GM12878 (cell line): ENCODE data around the gene RNF169. TPM values are rescaled to one million over a fixed set of nuclear protein-coding genes. Genes with fewer than 3 reads are reported as not detected.

ENCODE experiments used
- ATAC-seq: fragments of 200-7000 bp; cut with Tn5 transposase; 3 replicates; pipeline ENCODE4 v1.9.1; 2020; ENCODE audit warnings: mild to moderate bottlenecking, moderate library complexity
- BruUV-seq: library from RNA; stranded (reverse); fragments of 400-500 nt; replicated peaks from 2 replicates; lab custom pipeline; 2021; lab: Mats Ljungman, UMichigan
- CTCF ChIA-PET: fragments of 300-600 bp; sonication (Branson Sonifier 250); formaldehyde crosslinking; extraction: SDS; loops from one replicate; lab custom pipeline; 2021; ENCODE audit warnings: inconsistent platforms; lab: Yijun Ruan, JAX
- POLR2A ChIA-PET: fragments of 350-600 bp; formaldehyde crosslinking; extraction: SDS; loops from one replicate; lab custom pipeline; 2021; ENCODE audit warnings: inconsistent platforms; lab: Charles Lee
- RAD21 ChIA-PET: fragments of 300-600 bp; sonication (Branson Sonifier 250); formaldehyde crosslinking; loops from one replicate; lab custom pipeline; 2023; ENCODE audit warnings: antibody characterized with exemption; ENCODE audit not compliant: unreplicated experiment; lab: Charles Lee
- SMC1A ChIA-PET: fragments of 300-600 bp; sonication (Branson Sonifier 250); formaldehyde crosslinking; loops from one replicate; lab custom pipeline; 2023; ENCODE audit not compliant: unreplicated experiment, uncharacterized antibody; lab: Charles Lee
- DNase-seq: peaks from one replicate; pipeline ENCODE4 v3.0.0-alpha.2; 2011; ENCODE audit warnings: low read depth, low spot score
- FAIRE-seq: peaks from 3 replicates; lab custom pipeline; 2011; peaks lifted over from hg19 to GRCh38; lab: Jason Lieb, UNC
- H2AFZ ChIP-seq: 2 replicates; pipeline ENCODE4 v1.6.0; 2011; ENCODE audit warnings: low read depth, low read length, control low read depth; ENCODE audit not compliant: control insufficient read depth
- H3K27ac ChIP-seq: 2 replicates; pipeline ENCODE4 v1.5.1; 2011; ENCODE audit warnings: control low read depth; ENCODE audit not compliant: control insufficient read depth, insufficient read depth
- H3K27me3 ChIP-seq, 2 experiments: replicated peaks in 1 of 2; 2 replicates each; pipeline versions ENCODE4 v1.6.0 to v1.6.1; 2011; ENCODE audit warnings: low read length in 1 of 2; ENCODE audit not compliant: control insufficient read depth in 2 of 2, insufficient read depth in 2 of 2
- H3K36me3 ChIP-seq, 2 experiments: 2 replicates each; pipeline ENCODE4 v1.5.1; 2011; ENCODE audit warnings: low read length in 1 of 2; ENCODE audit not compliant: control insufficient read depth in 2 of 2, insufficient read depth in 2 of 2
- H3K4me1 ChIP-seq: 2 replicates; pipeline ENCODE4 v1.6.1; 2011; ENCODE audit warnings: mild to moderate bottlenecking, low read length, moderate library complexity, mixed read lengths; ENCODE audit not compliant: control insufficient read depth, insufficient read depth
- H3K4me2 ChIP-seq: 2 replicates; pipeline ENCODE4 v1.6.0; 2011; ENCODE audit warnings: control low read depth; ENCODE audit not compliant: control insufficient read depth, insufficient read depth
- H3K4me3 ChIP-seq: fragments of 200-600 bp; sonication (generic); 2 replicates; pipeline ENCODE4 v1.5.1; 2016
- H3K79me2 ChIP-seq: 2 replicates; pipeline ENCODE4 v1.6.0; 2011; ENCODE audit warnings: low read length; ENCODE audit not compliant: control insufficient read depth, insufficient read depth
- H3K9ac ChIP-seq: 2 replicates; pipeline ENCODE4 v1.8.0; 2011; ENCODE audit warnings: low read length, control low read depth, mixed read lengths; ENCODE audit not compliant: control insufficient read depth, insufficient read depth
- H3K9me3 ChIP-seq: replicated peaks from 3 replicates; pipeline ENCODE4 v1.5.1; 2011; ENCODE audit warnings: mild to moderate bottlenecking, low read length; ENCODE audit not compliant: control insufficient read depth, insufficient read depth
- H4K20me1 ChIP-seq: 2 replicates; pipeline ENCODE4 v1.6.0; 2011; ENCODE audit not compliant: control insufficient read depth, insufficient read depth
- CEBPB ChIP-seq, 2 experiments: fragments of 150-350 bp in 1 of 2; IDR thresholded peaks; 2 replicates each; pipeline ENCODE4 v1.6.1; 2012 to 2014; ENCODE audit warnings: low read depth in 2 of 2, low read length in 2 of 2, borderline replicate concordance in 1 of 2, inconsistent platforms in 1 of 2
- CREM ChIP-seq: IDR thresholded peaks from 2 replicates; pipeline ENCODE4 v1.6.1; 2014; ENCODE audit warnings: antibody characterized with exemption, low read depth
- ELK1 ChIP-seq: IDR thresholded peaks from 2 replicates; pipeline ENCODE4 v1.6.1; 2012; ENCODE audit warnings: low read depth, low read length, improper control_type of control experiment
- FOXM1 ChIP-seq: IDR thresholded peaks from 2 replicates; pipeline ENCODE4 v1.6.1; 2012; ENCODE audit warnings: low read depth, mild to moderate bottlenecking, inconsistent platforms, low read length, moderate library complexity
- JUND ChIP-seq: IDR thresholded peaks from 2 replicates; pipeline ENCODE4 v1.6.1; 2012; ENCODE audit warnings: low read depth, mild to moderate bottlenecking, low read length, improper control_type of control experiment, moderate library complexity
- MYB ChIP-seq: fragments of 150-350 bp; IDR thresholded peaks from 2 replicates; pipeline ENCODE4 v1.6.1; 2014; ENCODE audit warnings: mild to moderate bottlenecking, low read depth, low read length, borderline replicate concordance
- NRF1 ChIP-seq: conservative IDR thresholded peaks from 2 replicates; pipeline ENCODE4 v1.6.1; 2011; ENCODE audit warnings: mild to moderate bottlenecking, low read depth, low read length, improper control_type of control experiment
- RB1 ChIP-seq: fragments of 450-650 bp; formaldehyde crosslinking; IDR thresholded peaks from 2 replicates; pipeline ENCODE4 v1.6.1; 2017; ENCODE audit warnings: mild to moderate bottlenecking, borderline replicate concordance
- RELA ChIP-seq: fragments of 450-650 bp; IDR thresholded peaks from 2 replicates; pipeline ENCODE4 v1.8.0; 2014; ENCODE audit warnings: borderline replicate concordance; ENCODE audit not compliant: partially characterized antibody
- SMAD1 ChIP-seq: fragments of 450-650 bp; IDR thresholded peaks from 2 replicates; pipeline ENCODE4 v1.6.1; 2018; ENCODE audit warnings: mild to moderate bottlenecking, low read depth; ENCODE audit not compliant: partially characterized antibody
- SMC3 ChIP-seq: IDR thresholded peaks from 2 replicates; pipeline ENCODE4 v1.6.1; 2011; ENCODE audit warnings: low read length, improper control_type of control experiment, borderline replicate concordance
- YBX1 ChIP-seq: fragments of 450-650 bp; IDR thresholded peaks from 2 replicates; pipeline ENCODE4 v1.6.1; 2016; ENCODE audit warnings: antibody characterized with exemption
- WGBS: methylation state at CpG from one replicate; pipeline ENCODE4 v1.1.6; 2016; ENCODE audit warnings: low lambda C conversion rate; ENCODE audit not compliant: insufficient replicate concordance, insufficient coverage; ENCODE audit errors: missing lambda C conversion rate; 5-methylcytosine and 5-hydroxymethylcytosine counted together
- in situ Hi-C: fragments of 300-500 bp; cut with MboI; formaldehyde crosslinking; loops from 9 replicates; pipeline ENCODE4 v1.14.3; 2018; ENCODE audit warnings: mixed read lengths
- intact Hi-C: fragments of 100-400 bp; cut with micrococcal nuclease; formaldehyde crosslinking; loops from one replicate; pipeline ENCODE4 v1.14.2; 2022; ENCODE audit not compliant: unreplicated experiment
- polyA plus RNA-seq, 11 experiments: library from polyadenylated mRNA; depleted of rRNA in 4 of 11; unstranded in 6 of 11; stranded (reverse) in 5 of 11; fragments of >200 nt; fragmentation: Nextera tagmentation in 4 of 11; fragmentation: Illumina TruSeq in 1 of 11; extraction: Ambion mirVana in 4 of 11; extraction: Trizol in 1 of 11; gene quantifications; 1 replicate in 1 of 11; 2 replicates in 10 of 11; pipeline versions ENCODE4 v1.2.1 to v1.2.3, GENCODE V29; 2011 to 2016; ENCODE audit warnings: inconsistent platforms in 2 of 11, missing spikeins in 2 of 11, low read depth in 1 of 11
- total RNA-seq, 4 experiments: library from RNA; depleted of rRNA in 3 of 4; stranded (reverse); fragments of >200 nt in 3 of 4; fragmentation: Illumina TruSeq in 1 of 4; extraction: Trizol in 1 of 4; gene quantifications; 2 replicates each; pipeline versions ENCODE4 v1.2.1 to v1.2.3, GENCODE V29; 2013 to 2021
- TF ChIP-seq, protein P1 (sequence below): fragments of 450-650 bp; IDR thresholded peaks from 2 replicates; pipeline ENCODE4 v1.6.1; 2017; ENCODE audit warnings: low read depth, mild to moderate bottlenecking, moderate library complexity

The RNF169 gene
- total and polyA plus RNA-seq, 10 of the 15 experiments (the other 5 are each of a cell fraction or from before 2014, with no cell fraction given) = 0.32 to 13.2 (median 6.4) TPM

DNA sequence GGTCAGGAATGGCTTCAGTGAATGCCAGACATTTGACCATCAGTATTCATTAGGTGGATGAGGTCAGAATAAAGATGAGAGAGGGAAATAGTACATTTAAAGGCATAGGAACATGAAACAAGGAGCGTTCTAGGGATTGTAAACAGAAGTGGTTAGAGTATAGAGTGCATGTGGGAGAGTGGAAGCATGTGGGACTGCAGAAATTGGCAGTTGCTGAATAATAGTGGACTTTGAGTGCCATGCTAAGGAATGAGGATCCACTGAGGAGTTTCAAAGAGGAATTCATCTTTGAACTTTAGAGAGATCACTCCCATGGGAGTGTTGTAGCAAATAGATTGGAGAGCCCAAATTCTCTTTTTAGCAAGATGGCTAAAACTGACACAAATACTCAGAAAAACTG, 7.9 kb downstream of the RNF169 start (continued):
- TF ChIP-seq MYB (no peak), RELA (no peak), NRF1 (no peak), SMAD1 (no peak), ELK1 (no peak), CEBPB (IDR thresholded peaks at IDR 0.05; ENCODE audit: borderline replicate concordance in 1 of 2, low read depth in 2 of 2, low read length in 2 of 2) (no peak), FOXM1 (no peak)
- TF ChIP-seq, protein P1, sequence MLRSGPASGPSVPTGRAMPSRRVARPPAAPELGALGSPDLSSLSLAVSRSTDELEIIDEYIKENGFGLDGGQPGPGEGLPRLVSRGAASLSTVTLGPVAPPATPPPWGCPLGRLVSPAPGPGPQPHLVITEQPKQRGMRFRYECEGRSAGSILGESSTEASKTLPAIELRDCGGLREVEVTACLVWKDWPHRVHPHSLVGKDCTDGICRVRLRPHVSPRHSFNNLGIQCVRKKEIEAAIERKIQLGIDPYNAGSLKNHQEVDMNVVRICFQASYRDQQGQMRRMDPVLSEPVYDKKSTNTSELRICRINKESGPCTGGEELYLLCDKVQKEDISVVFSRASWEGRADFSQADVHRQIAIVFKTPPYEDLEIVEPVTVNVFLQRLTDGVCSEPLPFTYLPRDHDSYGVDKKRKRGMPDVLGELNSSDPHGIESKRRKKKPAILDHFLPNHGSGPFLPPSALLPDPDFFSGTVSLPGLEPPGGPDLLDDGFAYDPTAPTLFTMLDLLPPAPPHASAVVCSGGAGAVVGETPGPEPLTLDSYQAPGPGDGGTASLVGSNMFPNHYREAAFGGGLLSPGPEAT = no peak

DNA sequence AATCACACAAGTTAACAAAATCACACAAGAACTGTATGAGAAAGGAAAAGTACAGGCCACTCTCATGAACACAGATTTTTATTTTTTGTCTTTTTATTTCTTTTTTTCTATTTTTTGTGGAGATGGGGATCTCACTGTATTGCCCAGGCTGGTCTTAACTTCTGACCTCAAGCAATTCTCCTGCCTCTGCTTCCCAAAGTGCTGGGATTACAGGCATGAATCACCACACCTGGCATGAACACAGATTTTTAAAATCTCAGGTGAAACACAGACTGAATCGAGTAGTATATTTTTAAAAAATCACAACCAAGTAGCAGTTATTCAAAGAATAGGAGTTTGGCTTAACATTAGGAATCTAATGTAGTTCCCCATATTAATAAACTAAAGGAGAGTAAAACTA, 18.3 kb downstream of the RNF169 start:
- CTCF ChIA-PET = no interaction called here
- H3K4me1 ChIP-seq = peaks cover 36% of the 10 kb centered on the region
- WGBS = 96% methylated on average over 1 of the region's 1 CpG
- RAD21 ChIA-PET = interaction anchor here (1.6 kb wide), 1 partner anchor 12 kb away, joined by 3 read pairs; no protein-coding TSS in a partner anchor
- H4K20me1 ChIP-seq = no peaks in the 10 kb centered on the region
- no peak for DNase-seq
- no peak for ATAC-seq
- TF ChIP-seq CREM = no peak
- no peak for TF ChIP-seq YBX1
- no peak for TF ChIP-seq SMC3
- TF ChIP-seq RB1 = no peak
- no peak for TF ChIP-seq JUND
- no peak for FAIRE-seq
- POLR2A ChIA-PET = interaction anchor here (2.0 kb wide), 1 partner anchor 12 kb away, joined by 9 read pairs; no protein-coding TSS in a partner anchor
- no peaks in the 10 kb centered on the region; a peak in 2 of 4 replicates for H3K36me3 ChIP-seq
- H3K27ac ChIP-seq = no peak overlapping the region
- in situ Hi-C loops = no loop called here
- peaks cover 5% of the 10 kb centered on the region; the same call in 2 of the 3 replicates for H3K9me3 ChIP-seq
- no peak overlapping the region for H3K4me2 ChIP-seq
- H3K4me3 ChIP-seq = no peak overlapping the region
- H2AFZ ChIP-seq = no peak overlapping the region
- peaks cover 17% of the 10 kb centered on the region for H3K79me2 ChIP-seq
- intact Hi-C loops = loop anchor here (5.0 kb wide), 1 partner anchor 50 kb away; no protein-coding TSS in a partner anchor
- H3K9ac ChIP-seq = no peak overlapping the region
- SMC1A ChIA-PET = no interaction called here
- no TSS peak for BruUV-seq
- H3K27me3 ChIP-seq = no peaks in the 10 kb centered on the region
